Renal cortex interstitium (tissue), 15 donors: ENCODE data around the gene INPP5E. TPM values are rescaled to one million over a fixed set of nuclear protein-coding genes. Genes with fewer than 3 reads are reported as not detected.
A peak's percentile ranks its signal among the peaks of the same experiment; 100 is the strongest.

Experiments
- DNase-seq, 11 donors: peaks; one replicate each; pipeline ENCODE4 v3.0.0-alpha.2; 2013; ENCODE audit warnings: low read depth in 9 of 11, low spot score in 4 of 11; ENCODE audit errors: extremely low read depth in 1 of 11
- long read RNA-seq, 16 experiments: transcript quantifications; one replicate each; lab custom pipeline, GENCODE V29; 2026
- polyA plus RNA-seq, 3 donors: library from polyadenylated mRNA; unstranded; fragments of 120-200 nt; gene quantifications; one replicate each; pipeline ENCODE4 v1.2.1, GENCODE V29; 2013; ENCODE audit not compliant: insufficient read length in 3 of 3

The INPP5E gene, protein sequence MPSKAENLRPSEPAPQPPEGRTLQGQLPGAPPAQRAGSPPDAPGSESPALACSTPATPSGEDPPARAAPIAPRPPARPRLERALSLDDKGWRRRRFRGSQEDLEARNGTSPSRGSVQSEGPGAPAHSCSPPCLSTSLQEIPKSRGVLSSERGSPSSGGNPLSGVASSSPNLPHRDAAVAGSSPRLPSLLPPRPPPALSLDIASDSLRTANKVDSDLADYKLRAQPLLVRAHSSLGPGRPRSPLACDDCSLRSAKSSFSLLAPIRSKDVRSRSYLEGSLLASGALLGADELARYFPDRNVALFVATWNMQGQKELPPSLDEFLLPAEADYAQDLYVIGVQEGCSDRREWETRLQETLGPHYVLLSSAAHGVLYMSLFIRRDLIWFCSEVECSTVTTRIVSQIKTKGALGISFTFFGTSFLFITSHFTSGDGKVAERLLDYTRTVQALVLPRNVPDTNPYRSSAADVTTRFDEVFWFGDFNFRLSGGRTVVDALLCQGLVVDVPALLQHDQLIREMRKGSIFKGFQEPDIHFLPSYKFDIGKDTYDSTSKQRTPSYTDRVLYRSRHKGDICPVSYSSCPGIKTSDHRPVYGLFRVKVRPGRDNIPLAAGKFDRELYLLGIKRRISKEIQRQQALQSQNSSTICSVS
- 10 to 100 TPM; 11.6 to 17.0 (median 16.9) TPM for polyA plus RNA-seq
- long read RNA-seq, donor 1, partial matches to known transcripts, result 5 of 6 reads
- long read RNA-seq, donor 1, other reads (novel, unspliced or antisense), result 0 of 6 reads
- long read RNA-seq, donor 2, full-length matches to known transcripts, result 5 of 11 reads
- long read RNA-seq, donor 2, partial matches to known transcripts, result 6 of 11 reads
- long read RNA-seq, donor 2, other reads (novel, unspliced or antisense), result 0 of 11 reads
- long read RNA-seq, donor 3, full-length matches to known transcripts, result 5 of 5 reads
- long read RNA-seq, donor 3, partial matches to known transcripts, result 0 of 5 reads
- long read RNA-seq, donor 3, other reads (novel, unspliced or antisense), result 0 of 5 reads
- long read RNA-seq, donor 4, full-length matches to known transcripts, result 3 of 3 reads
- long read RNA-seq, donor 4, partial matches to known transcripts, result 0 of 3 reads
- long read RNA-seq, donor 4, other reads (novel, unspliced or antisense), result 0 of 3 reads
- long read RNA-seq, donor 5, result 0 reads
- long read RNA-seq, donor 6, full-length matches to known transcripts, result 9 of 9 reads
- long read RNA-seq, donor 6, partial matches to known transcripts, result 0 of 9 reads
- long read RNA-seq, donor 6, other reads (novel, unspliced or antisense), result 0 of 9 reads
- long read RNA-seq, donor 7, full-length matches to known transcripts, result 5 of 5 reads
- long read RNA-seq, donor 7, partial matches to known transcripts, result 0 of 5 reads
- long read RNA-seq, donor 7, other reads (novel, unspliced or antisense), result 0 of 5 reads
- long read RNA-seq, donor 8, full-length matches to known transcripts, result 13 of 13 reads
- long read RNA-seq, donor 8, partial matches to known transcripts, result 0 of 13 reads
- long read RNA-seq, donor 8, other reads (novel, unspliced or antisense), result 0 of 13 reads
- long read RNA-seq, donor 9, full-length matches to known transcripts, result 1 of 1 reads
- long read RNA-seq, donor 9, partial matches to known transcripts, result 0 of 1 reads
- long read RNA-seq, donor 9, other reads (novel, unspliced or antisense), result 0 of 1 reads
- long read RNA-seq, donor 10, full-length matches to known transcripts, result 4 of 4 reads
- long read RNA-seq, donor 10, partial matches to known transcripts, result 0 of 4 reads
- long read RNA-seq, donor 10, other reads (novel, unspliced or antisense), result 0 of 4 reads
- long read RNA-seq, donor 11, result 0 reads
- long read RNA-seq, donor 12, partial matches to known transcripts, result 0 of 3 reads
- long read RNA-seq, donor 12, other reads (novel, unspliced or antisense), result 0 of 3 reads
- long read RNA-seq, donor 13, result 0 reads
- long read RNA-seq, donor 14, full-length matches to known transcripts, result 3 of 3 reads
- long read RNA-seq, donor 14, partial matches to known transcripts, result 0 of 3 reads
- long read RNA-seq, donor 14, other reads (novel, unspliced or antisense), result 0 of 3 reads
- long read RNA-seq, donor 15, partial matches to known transcripts, result 0 of 1 reads
- long read RNA-seq, donor 15, other reads (novel, unspliced or antisense), result 0 of 1 reads
- long read RNA-seq, donor 16, full-length matches to known transcripts, result 16 of 16 reads
- long read RNA-seq, donor 16, partial matches to known transcripts, result 0 of 16 reads
- long read RNA-seq, donor 16, other reads (novel, unspliced or antisense), result 0 of 16 reads

DNA sequence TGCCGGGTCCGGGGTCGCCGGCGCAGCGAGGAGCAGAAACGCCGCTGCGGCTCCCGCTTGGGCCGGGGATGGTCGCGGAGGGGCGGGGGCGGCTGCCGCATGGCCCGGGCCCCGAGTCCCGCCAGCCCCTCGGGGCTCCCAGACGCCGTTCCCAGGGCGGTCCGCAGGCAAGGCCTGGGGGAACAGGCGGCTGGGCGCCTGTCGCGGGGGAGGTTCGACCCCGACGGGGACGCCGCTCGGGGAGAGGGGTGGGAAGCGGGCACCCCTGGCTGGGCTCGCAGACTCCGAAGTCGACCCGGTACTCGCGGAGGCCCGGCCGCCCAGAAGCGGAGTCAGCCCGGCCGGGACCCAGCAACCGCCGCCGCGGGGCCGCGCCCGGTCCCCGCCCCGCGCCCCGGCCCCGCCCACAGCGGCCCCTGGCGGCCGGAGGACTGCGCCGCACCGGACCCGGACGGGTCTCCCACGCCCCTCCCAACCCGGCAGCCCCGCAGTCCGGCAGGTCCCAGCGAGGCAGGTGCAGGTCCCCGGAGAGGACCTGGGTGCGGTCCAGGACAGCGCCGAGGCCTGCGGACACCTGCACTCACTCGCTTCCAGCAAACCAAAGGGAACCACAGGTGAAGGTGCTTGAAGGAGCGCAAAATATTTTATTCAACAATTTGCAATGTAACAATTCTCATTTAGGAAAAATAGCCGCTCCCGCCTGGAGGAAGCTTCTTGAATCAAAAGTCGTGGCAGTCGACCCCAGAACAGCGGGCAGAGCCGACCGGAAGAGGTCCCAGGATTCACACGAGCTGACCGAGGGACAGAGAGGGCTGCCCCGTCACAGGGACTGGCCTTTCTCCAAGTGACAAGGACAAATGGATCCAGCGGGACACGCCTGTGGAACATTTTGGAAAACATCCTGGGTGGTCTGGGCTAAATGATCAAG, at the start of gene INPP5E:
TSS of gene INPP5E (minus strand) at position 365 of the 928 bp plus-strand sequence. CDS start 426 bp downstream, outside the sequence.
- DNase-seq, result peak; percentile 24 to 77 (median 60)

DNA sequence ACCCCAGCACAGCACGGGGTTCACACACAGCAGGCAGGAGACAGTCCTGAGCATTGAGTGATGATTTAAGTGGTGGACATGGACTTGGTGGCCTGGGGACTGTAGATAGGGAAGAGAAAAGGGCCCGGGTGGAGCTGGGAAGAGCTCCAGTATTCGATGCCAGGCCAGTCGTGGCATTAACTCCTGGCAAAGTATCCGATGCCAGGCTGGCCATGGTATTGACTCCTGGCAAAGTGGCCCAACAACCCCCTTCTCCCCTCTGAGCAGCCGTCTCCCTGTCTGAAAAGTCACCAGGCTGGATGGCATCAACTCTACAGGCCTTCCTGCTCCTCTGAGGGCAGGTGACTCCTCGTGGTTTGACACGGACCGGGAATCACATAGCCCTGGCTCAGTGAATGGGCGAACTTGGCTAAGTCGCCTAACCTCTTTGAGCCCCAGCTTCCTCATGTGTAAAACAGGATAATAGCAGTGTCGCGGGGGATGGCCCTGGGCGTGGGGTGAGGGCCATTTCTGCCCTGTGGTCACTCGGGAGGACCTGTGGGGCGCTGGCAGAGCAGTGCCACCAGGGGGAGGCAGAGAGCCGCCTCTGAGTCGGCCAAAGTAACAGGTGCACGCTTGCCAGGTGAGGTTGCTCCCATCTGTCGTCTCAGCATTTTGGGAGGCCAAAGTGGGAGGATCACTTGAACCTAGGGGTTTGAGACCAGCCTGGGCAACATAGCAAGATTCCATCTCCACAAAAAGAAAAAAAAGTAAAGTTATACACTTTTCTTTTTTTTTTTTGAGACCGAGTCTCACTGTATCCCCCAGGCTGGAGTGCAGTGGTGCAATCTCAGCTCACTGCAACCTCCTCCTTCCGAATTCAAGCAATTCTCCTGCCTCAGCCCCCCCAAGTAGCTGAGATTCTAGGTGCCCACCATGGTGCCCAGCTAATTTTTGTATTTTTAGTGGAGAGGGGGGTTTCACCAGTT, 48.9 kb upstream of the INPP5E start:
- DNase-seq, result peak in 2 of 11 donors; percentile 30 to 38

DNA sequence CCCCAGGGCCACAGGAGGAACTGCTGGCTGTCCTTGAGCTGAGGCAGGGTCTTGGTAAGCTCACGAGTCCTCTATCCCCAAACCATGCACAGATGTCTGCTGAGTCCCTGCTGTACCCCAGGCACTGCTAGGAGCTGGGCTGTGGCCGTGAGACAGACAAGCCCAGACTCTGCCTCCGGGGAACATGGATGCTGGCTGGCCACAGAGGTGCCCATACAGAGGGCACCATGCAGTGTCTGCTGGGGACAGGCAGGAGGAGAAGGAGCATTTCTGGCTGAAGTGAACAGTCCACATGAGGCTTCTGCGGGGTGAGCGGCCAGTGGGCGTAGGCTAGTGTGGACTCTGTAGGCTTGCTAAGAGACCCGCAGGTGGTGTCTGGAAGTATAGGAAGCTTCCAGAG, 48.0 kb upstream of the INPP5E start:
- DNase-seq, result no peak

DNA sequence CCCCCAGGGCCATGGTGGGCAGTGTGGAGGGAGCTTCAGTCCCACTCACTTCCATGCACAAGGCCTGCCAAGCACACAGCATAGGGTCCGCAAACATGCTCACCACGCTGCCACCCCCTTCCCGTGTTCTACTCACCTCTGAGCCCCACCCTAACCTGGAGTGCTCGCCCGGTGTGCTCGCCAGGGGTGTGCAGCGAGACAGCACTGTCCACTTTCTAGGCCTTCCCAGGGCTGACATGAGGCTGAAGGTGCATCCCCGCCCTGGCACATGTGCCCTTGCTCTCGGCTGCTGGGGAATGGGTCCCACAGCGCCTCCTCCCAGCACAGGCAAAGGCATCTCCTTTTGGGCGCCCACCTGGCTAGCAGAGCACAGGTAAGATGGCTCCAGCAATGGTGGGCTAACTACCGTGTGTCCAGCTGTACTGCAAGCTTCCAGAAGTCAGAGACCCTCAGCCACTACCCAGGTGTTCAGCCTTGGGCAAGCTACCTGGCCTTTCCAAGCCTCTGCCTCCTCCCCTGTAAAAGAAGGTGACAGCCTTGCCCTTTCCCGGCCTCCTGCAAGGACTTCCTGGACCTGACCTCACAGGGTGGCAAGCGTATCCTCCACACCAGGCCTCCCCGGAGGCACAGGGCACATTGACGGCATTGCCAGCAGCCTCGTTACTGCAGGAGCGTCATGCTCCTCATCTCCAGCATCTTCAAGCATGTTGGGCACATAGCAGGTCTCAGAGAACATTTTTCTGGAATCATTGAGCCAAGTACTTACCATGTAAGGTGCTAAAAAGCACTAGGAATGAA, 47.4 kb upstream of the INPP5E start:
- no peak for DNase-seq

DNA sequence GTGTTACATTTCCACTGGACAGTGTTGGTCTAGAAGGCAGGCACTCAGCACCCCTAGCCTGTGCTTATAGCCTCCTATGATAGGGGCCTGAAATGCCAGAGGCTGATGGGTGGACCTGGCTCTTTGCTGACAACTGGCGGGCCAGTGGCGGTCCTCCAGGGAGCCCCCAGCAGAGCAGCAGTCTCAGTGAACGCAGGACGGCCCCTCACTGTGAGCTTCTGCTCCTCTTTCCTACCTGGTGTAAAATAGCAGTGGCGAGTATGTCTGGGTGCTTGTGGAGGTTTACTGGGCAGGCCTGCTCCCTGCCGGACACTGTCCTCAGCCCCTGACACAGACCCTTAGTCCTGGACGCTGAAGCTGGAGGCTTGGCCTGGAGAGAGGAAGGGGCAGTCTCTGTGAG, 46.5 kb upstream of the INPP5E start:
- DNase-seq, result no peak

DNA sequence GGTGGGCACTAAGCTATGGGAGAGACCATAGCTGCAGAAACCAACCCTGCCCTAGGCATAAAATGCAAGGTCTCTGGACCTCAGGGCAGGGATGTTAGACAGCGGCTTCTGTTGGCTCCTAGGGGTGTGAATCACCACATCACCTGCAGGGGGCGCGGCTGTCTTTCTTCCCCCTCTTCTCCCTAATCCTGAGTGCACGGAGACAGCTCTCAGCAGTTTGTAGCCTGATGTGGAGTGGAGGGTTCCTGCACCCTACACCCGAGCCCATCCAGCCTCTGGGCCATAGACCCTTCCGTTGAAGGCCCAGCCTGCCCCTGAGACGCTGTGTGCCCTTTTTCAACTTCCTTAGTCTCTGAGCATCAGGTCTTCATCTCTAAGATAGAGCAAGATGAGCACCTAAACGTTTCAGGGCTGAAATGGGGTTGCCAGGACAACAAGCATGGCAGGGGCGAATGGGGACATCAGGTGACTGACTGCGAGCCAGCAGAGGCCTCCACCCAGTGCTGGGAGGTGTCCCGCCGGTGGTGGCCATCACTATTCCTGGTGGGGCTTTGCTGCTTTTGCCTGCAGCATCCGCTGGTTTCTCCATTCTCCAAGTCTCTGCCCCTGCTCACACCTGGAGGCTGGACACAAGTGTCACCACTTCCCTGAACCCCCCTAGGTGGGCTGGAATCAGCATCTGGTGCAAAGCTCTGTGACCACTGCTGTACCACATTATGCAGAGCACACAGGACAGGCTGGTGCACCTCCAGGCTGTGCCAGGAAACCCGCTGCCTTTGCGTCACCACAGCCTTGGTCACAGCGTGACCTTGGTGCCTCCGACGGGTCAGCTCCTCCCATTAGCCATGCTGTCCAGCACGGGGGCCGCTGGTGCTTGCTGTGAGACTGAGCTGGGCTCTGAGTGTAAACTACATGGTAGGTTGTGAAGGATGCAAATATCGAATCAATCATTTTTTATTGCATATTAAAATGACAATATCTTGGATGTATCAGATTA, 45.7 kb upstream of the INPP5E start:
- DNase-seq, result peak in 10 of 11 donors; percentile 49 to 80 (median 66)

DNA sequence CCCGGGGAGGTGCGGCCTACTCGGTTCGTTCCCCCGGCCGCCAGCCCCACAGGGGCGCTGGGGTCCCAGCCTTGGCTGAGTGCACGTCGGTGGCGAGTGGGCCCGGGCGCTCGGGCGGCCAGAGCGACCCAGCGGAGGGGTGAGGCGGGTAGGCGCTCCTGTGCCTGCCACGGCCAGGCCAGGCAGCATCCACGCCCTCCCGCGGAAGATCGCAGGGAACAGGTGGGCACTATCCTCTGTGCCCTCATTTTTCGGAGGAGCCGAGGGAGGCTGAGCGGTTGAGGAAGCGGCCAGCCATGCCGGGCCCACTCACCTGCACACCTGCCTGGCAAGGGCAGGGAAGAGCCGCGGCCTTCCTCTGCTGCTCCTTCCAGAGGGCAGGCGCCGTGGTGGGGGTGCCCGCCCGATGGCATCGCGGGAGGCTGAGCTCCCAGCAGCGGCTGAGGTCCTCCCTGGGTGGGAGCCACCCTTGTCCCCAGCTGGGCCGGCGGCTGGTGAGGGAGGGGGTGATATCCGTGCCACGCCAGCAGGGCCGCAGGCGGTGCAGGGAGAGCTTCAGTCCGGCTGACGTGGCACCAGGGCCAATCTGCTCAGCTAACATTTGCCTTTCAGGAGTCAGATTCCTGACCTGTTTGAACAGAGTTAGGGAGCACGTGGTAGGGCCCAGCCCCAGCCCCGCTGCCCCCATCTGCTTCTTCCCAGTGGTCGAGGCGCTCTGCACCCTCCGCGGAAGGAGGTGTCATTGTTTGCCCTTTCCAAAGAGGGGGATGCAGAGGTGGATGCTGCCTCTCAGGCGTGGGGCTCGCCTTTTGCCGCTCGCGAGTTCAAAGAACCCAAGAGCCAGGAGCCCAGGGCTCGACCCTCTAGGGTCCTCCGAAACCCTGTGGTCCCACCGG, 44.8 kb upstream of the INPP5E start:
- DNase-seq, result no peak

DNA sequence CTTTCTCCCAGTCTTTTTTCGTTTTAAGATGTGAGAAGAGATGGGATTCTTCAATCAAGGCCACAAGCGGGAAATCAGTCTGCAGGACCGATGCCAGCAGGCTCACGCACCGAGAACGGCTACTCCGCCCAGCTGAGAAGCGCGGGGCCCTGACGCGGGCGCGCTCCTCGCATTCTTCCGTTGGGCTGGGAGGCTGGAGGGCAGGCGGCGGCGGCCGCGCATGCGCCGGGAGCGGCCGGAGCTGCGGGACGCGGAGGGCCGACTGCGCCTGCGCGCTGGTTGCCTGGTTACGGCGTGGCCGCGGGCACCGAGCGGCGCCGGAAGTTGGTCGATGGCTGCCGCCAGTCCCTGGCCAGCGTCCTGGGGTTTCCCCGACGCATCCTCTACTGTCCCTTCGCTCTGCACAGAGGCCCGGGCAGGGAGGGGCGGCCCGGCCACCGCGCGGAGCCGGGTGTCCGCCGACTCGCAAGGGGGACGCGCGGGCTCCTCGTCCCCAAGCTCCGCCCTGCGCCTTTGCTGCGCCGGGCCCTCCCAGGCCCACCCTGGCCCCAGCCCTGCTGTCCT, 44.0 kb upstream of the INPP5E start:
- DNase-seq, result peak; percentile 74 to 91 (median 87)

DNA sequence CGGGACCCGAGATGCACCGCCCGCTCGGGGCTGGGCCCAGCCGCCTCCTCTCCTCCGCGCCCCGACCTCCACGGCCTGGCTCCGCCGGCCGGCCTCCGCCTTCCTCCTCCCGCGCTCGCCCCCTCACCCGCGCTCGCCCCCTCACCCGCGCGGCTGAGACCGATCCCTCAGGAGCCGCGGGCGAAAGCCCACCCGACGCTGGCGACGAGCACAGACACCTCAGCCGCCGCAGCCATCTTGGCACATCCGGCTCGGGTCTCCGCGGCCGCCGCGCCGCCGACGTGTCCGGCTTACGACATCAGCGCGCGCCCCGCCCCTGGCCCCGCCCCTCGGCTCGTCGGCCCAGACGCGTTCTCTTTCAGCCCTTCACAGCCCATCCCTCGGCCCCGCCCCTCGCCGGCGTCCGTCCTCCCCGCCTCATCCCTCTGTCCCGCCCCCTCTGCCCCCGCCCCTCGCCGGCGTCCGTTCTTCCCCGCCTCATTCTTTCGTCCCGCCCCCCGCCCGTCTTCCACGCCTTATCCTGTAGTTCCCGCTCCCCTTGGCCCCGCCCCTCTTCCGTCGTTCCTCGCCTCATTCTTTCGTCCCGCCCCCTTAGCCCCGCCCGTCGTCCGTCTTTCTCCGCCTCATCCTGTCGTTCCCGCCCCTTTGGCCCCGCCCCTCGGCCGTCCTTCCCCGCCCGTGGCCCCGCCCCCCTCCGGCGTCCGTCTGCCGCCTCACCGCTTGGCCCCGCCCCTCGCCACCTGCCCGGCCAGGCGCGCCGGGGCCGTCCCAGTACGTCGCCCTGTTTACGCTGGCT, 43.3 kb upstream of the INPP5E start, which contains the start of gene SEC16A:
TSS of gene SEC16A (minus strand) at position 248 of the 796 bp plus-strand sequence. CDS start 5,425 bp downstream, outside the sequence.
- DNase-seq, result peak; percentile 94 to 99 (median 98)

DNA sequence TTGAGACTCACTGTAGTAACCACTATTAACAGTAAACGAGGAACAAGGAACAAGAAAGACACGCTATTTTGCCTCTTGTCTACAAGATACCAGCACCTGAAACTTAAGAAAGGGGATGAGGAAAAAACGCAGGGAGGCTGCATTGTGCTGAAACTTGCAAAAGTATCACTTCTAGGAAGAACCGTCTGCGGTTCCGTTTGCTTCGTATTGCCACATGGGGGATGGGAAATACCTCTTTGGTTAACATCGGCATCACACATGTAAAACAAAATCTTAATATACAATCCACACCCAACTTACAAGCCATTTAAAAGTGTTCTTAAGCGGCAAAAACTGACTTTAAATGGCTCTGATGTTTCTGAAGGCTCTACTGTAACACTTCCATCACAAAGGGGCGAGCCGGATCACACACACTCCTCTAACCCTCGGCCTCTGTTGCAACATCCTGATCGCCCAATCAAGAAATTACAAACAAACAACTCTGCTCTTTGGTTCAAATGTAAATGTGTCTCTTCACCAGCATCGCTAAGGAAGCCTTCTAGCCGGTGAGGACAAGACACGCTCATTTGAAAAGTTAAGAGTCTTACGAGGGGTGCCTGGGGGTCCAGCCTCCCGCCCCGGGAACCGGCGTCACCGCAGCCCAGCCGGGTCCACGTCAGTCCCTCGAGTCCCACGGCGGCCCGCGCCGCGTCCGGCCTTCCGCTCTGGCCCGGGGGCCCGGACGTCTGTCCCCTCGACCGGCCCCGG, 42.6 kb upstream of the INPP5E start:
- DNase-seq, result peak in 1 of 11 donors; percentile 26
